Measurements from ENCODE around the gene ARL8A. TPM values are rescaled to one million over a fixed set of nuclear protein-coding genes. Genes with fewer than 3 reads are reported as not detected.

The ARL8A gene
- total RNA-seq, 2 donors from 2014 or later, result 71.9 to 76.4 TPM

GRCh38 chr1:202101184-202101583 lies 43.4 kb downstream of the ARL8A start:
- H3K4me3 Mint-ChIP-seq, result peak overlapping the region; percentile 39
- H3K36me3 Mint-ChIP-seq (ENCODE audit: low read depth), result no peaks in the 10 kb centered on the region
- DNase-seq (no peak), ATAC-seq (no peak)
- no peak overlapping the region for H3K27ac Mint-ChIP-seq
- no peaks in the 10 kb centered on the region for H3K9me3 ChIP-seq (ENCODE audit: control insufficient read depth, low read length, poor library complexity, severe bottlenecking)
- peaks cover 3% of the 10 kb centered on the region for H3K4me1 Mint-ChIP-seq
- peaks cover 15% of the 10 kb centered on the region for H3K27me3 Mint-ChIP-seq

DNA sequence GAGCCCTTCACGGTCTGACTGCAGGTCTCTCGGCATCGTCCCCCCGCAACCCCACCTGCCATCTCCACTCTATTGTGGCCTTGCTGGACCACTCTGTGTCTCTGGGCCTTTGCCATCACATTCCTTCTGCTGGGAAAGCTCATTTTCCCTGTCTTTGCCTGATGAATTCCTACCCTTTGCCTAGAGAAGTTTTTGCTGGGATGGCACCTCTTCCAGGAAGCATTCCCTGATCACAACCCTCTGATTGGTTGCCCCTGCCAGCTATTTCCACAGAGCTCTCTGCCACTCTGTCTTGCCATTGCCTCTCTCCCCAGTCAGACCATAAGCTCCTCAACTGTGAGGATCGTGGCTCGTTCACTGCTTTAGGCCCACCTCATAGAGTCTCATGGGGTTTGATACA lies 50.7 kb downstream of the ARL8A start:
- Mint-ChIP-seq H3K4me3 (no peak overlapping the region), H3K27ac (peak overlapping the region; percentile 87)

DNA sequence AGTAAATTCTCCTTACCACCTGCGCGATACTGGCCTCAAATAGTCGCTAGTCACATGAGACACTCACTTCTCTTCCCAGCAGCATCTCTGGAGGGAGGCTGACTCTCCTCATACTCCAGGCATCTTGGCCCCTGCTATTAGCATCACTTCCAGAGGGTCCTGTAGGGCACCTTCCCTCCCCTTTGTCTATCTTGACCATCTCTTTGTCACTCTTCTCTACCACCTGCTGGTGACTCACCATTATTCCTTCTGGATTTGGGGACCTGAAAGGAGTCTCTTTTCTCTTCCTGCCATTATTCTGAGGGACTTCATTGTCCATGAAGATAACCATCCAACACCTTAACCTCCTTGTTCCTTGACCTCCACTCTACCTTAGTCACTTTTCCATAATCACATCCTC lies 53.5 kb downstream of the ARL8A start:
- DNase-seq (no peak), ATAC-seq (no peak)
- H3K27me3 Mint-ChIP-seq, result peaks cover 32% of the 10 kb centered on the region
- no peaks in the 10 kb centered on the region for H3K36me3 Mint-ChIP-seq (ENCODE audit: low read depth)
- H3K27ac Mint-ChIP-seq, result no peak overlapping the region
- H3K4me1 Mint-ChIP-seq, result peaks cover 2% of the 10 kb centered on the region
- H3K4me3 Mint-ChIP-seq, result no peak overlapping the region
- no peaks in the 10 kb centered on the region for H3K9me3 ChIP-seq (ENCODE audit: control insufficient read depth, low read length, poor library complexity, severe bottlenecking)

More for the DNA sequence above, 50.7 kb downstream of the ARL8A start:
- H3K27me3 Mint-ChIP-seq, result peaks cover 19% of the 10 kb centered on the region
- ATAC-seq, result no peak
- H3K36me3 Mint-ChIP-seq (ENCODE audit: low read depth), result no peaks in the 10 kb centered on the region
- H3K4me1 Mint-ChIP-seq, result no peaks in the 10 kb centered on the region
- no peak for DNase-seq
- no peaks in the 10 kb centered on the region for H3K9me3 ChIP-seq (ENCODE audit: control insufficient read depth, low read length, poor library complexity, severe bottlenecking)

- H3K4me3 Mint-ChIP-seq, result no peak overlapping the region
- no peaks in the 10 kb centered on the region for H3K9me3 ChIP-seq (ENCODE audit: control insufficient read depth, low read length, poor library complexity, severe bottlenecking)
- H3K4me1 Mint-ChIP-seq, result peaks cover 2% of the 10 kb centered on the region
- no peaks in the 10 kb centered on the region for H3K36me3 Mint-ChIP-seq (ENCODE audit: low read depth)
- ATAC-seq (no peak), DNase-seq (no peak)
- H3K27ac Mint-ChIP-seq, result peak overlapping the region; percentile 32
- peaks cover 28% of the 10 kb centered on the region for H3K27me3 Mint-ChIP-seq
Observed at GRCh38 chr1:202088206-202088605, 56.3 kb downstream of the ARL8A start.

- H3K36me3 Mint-ChIP-seq (ENCODE audit: low read depth), result no peaks in the 10 kb centered on the region
- H3K27me3 Mint-ChIP-seq, result peaks cover 20% of the 10 kb centered on the region
Observed at GRCh38 chr1:202086579-202087350, 57.8 kb downstream of the ARL8A start.

DNA sequence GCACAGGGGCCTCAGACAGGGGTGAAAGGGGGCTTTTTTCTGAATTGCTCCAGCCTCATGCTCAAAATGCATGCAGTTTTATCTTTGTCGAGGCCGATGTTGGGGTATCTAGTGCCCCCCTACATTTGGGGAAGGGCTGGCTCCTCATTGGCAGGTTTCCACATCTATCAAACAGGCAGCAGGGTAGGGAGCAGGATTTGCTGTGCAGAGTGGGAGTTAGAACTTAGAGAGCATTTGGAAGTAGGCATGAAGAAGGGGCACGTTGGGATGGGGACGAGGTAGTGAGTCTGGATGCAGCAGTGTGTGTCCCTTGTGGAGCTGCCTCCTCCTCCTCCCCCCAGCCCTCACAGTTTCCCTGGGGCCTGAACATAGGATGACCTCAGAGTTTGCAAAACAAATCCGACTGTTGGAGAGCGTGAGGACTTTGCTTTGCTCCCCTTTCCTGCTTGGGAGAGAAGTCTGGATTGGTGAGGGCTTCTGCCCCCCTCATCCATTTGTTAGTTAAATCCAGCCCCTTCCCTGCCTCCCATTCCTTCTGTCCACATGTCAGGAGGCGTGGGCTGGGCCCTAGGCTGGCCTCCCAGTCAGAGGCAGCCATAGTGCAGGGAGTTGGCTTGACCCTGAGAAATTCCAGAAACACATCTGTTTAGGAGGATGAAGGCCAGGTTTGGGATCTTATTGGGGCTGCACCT lies 58.7 kb downstream of the ARL8A start:
- Mint-ChIP-seq H3K27ac (no peak overlapping the region), H3K36me3 (ENCODE audit: low read depth) (no peaks in the 10 kb centered on the region), H3K27me3 (peaks cover 20% of the 10 kb centered on the region), H3K4me1 (peaks cover 2% of the 10 kb centered on the region), H3K4me3 (no peak overlapping the region)
- ATAC-seq, result no peak
- H3K9me3 ChIP-seq (ENCODE audit: control insufficient read depth, low read length, poor library complexity, severe bottlenecking), result no peaks in the 10 kb centered on the region
- no peak for DNase-seq

More at GRCh38 chr1:202086579-202087350, 57.8 kb downstream of the ARL8A start:
- ATAC-seq, result no peak
- DNase-seq, result no peak
- no peaks in the 10 kb centered on the region for H3K9me3 ChIP-seq (ENCODE audit: control insufficient read depth, low read length, poor library complexity, severe bottlenecking)
- Mint-ChIP-seq H3K4me3 (no peak overlapping the region), H3K27ac (no peak overlapping the region), H3K4me1 (peaks cover 2% of the 10 kb centered on the region)

- Mint-ChIP-seq H3K4me1 (peaks cover 2% of the 10 kb centered on the region), H3K36me3 (ENCODE audit: low read depth) (no peaks in the 10 kb centered on the region), H3K27ac (no peak overlapping the region), H3K27me3 (peaks cover 20% of the 10 kb centered on the region), H3K4me3 (no peak overlapping the region)
- ATAC-seq (no peak), DNase-seq (no peak)
- H3K9me3 ChIP-seq (ENCODE audit: control insufficient read depth, low read length, poor library complexity, severe bottlenecking), result no peaks in the 10 kb centered on the region
Observed at GRCh38 chr1:202084791-202085681, 59.5 kb downstream of the ARL8A start.

Other genes with a start within 250 kb of the ARL8A start
- not detected for gene LMOD1, start 198.2 kb downstream of the ARL8A start, total RNA-seq
- gene TIMM17A, start 189.2 kb downstream of the ARL8A start, total RNA-seq, result 10 to 100 TPM; 36.8 to 48.4 TPM
- gene RNPEP, start 162.1 kb downstream of the ARL8A start, total RNA-seq, result 10 to 100 TPM; 21.4 to 28.6 TPM
- gene ELF3, start 134.2 kb downstream of the ARL8A start, total RNA-seq, result 1 to 10 TPM; 1.6 to 2.0 TPM
- not detected for gene GPR37L1, start 21.8 kb downstream of the ARL8A start, total RNA-seq
- 100 to 1,000 TPM in 1 of 2 donors, 10 to 100 TPM in 1; 97.5 to 101 TPM for gene PTPN7, start 15.9 kb upstream of the ARL8A start, total RNA-seq
- gene LGR6, start 49.1 kb upstream of the ARL8A start, total RNA-seq, result under 1 TPM; 0.13 to 0.25 TPM
- 1 to 10 TPM; 1.6 to 2.4 TPM for gene UBE2T, start 197.2 kb upstream of the ARL8A start, total RNA-seq
- gene PPP1R12B, start 204.0 kb upstream of the ARL8A start, total RNA-seq, result 10 to 100 TPM; 28.6 to 30.4 TPM

Data from T-helper 17 cell (primary cell).